ENCODE results near the gene PSMC5. TPM values are rescaled to one million over a fixed set of nuclear protein-coding genes. Genes with fewer than 3 reads are reported as not detected.

Gene PSMC5
- polyA plus RNA-seq, 1 donor = 106 TPM

Other genes with a start within 250 kb of the PSMC5 start
- 20.3 TPM for gene TACO1, start 226.5 kb upstream of the PSMC5 start, polyA plus RNA-seq
- gene MAP3K3, start 205.0 kb upstream of the PSMC5 start, polyA plus RNA-seq = 16.5 TPM
- 19.4 TPM for gene LIMD2, start 127.3 kb upstream of the PSMC5 start, polyA plus RNA-seq
- 43.3 TPM for gene STRADA, start 85.6 kb upstream of the PSMC5 start, polyA plus RNA-seq
- gene CCDC47, start 53.8 kb upstream of the PSMC5 start, polyA plus RNA-seq = 104 TPM
- 136 TPM for gene DDX42, start 53.3 kb upstream of the PSMC5 start, polyA plus RNA-seq
- gene FTSJ3, start 232 bp downstream of the PSMC5 start, polyA plus RNA-seq = 49.6 TPM
- 63.6 TPM for gene SMARCD2, start 15.3 kb downstream of the PSMC5 start, polyA plus RNA-seq
- 0.06 TPM for gene CSH2, start 46.2 kb downstream of the PSMC5 start, polyA plus RNA-seq
- gene GH2, start 54.5 kb downstream of the PSMC5 start, polyA plus RNA-seq = not detected
- gene CSH1, start 69.1 kb downstream of the PSMC5 start, polyA plus RNA-seq = 0.30 TPM
- gene CSHL1, start 83.8 kb downstream of the PSMC5 start, polyA plus RNA-seq = not detected
- gene GH1, start 91.4 kb downstream of the PSMC5 start, polyA plus RNA-seq = not detected
- 1.2 TPM for gene CD79B, start 104.9 kb downstream of the PSMC5 start, polyA plus RNA-seq
- 0.22 TPM for gene SCN4A, start 145.5 kb downstream of the PSMC5 start, polyA plus RNA-seq
- 1.2 TPM for gene PRR29, start 170.9 kb downstream of the PSMC5 start, polyA plus RNA-seq
- 15.1 TPM for gene ICAM2, start 193.2 kb downstream of the PSMC5 start, polyA plus RNA-seq